Mucosa of rectum (tissue), 2 donors: ENCODE data around the gene TUBA1A.
"Not testable (repeated sequence)": the region's sequence is repeated elsewhere in the genome, so short reads cannot be mapped to it uniquely, and the experiment has no call there.

ENCODE experiments used
- H3K27ac ChIP-seq, 2 donors: one replicate each; pipeline ENCODE4 v1.7.0; 2013; ENCODE audit warnings: inconsistent platforms in 2 of 2, low read depth in 2 of 2, low read length in 2 of 2
- H3K27me3 ChIP-seq, 2 donors: one replicate each; pipeline ENCODE4 v1.7.0; 2013; ENCODE audit warnings: low read length in 2 of 2; ENCODE audit not compliant: control insufficient read depth in 2 of 2, insufficient read depth in 2 of 2
- H3K36me3 ChIP-seq, 2 donors: one replicate each; pipeline ENCODE4 v1.7.0; 2013; ENCODE audit warnings: low read length in 2 of 2; ENCODE audit not compliant: control insufficient read depth in 2 of 2, insufficient read depth in 2 of 2
- H3K4me1 ChIP-seq, 2 donors: one replicate each; pipeline ENCODE4 v1.7.0; 2013; ENCODE audit warnings: low read length in 2 of 2, mild to moderate bottlenecking in 1 of 2; ENCODE audit not compliant: control insufficient read depth in 2 of 2, insufficient read depth in 2 of 2
- H3K4me3 ChIP-seq, 2 donors: one replicate each; pipeline ENCODE4 v1.7.0; 2013; ENCODE audit warnings: low read length in 2 of 2
- H3K9ac ChIP-seq, 2 donors: one replicate each; pipeline ENCODE4 v1.7.0; 2013; ENCODE audit warnings: low read length in 2 of 2, low read depth in 1 of 2, mild to moderate bottlenecking in 1 of 2
- H3K9me3 ChIP-seq, 2 donors: one replicate each; pipeline ENCODE4 v1.7.0; 2013; ENCODE audit warnings: low read length in 2 of 2; ENCODE audit not compliant: control insufficient read depth in 2 of 2
- donor health status: healthy.
- donor health status: Normal muscosa, but diverticular disease.

TUBA1A gene

DNA sequence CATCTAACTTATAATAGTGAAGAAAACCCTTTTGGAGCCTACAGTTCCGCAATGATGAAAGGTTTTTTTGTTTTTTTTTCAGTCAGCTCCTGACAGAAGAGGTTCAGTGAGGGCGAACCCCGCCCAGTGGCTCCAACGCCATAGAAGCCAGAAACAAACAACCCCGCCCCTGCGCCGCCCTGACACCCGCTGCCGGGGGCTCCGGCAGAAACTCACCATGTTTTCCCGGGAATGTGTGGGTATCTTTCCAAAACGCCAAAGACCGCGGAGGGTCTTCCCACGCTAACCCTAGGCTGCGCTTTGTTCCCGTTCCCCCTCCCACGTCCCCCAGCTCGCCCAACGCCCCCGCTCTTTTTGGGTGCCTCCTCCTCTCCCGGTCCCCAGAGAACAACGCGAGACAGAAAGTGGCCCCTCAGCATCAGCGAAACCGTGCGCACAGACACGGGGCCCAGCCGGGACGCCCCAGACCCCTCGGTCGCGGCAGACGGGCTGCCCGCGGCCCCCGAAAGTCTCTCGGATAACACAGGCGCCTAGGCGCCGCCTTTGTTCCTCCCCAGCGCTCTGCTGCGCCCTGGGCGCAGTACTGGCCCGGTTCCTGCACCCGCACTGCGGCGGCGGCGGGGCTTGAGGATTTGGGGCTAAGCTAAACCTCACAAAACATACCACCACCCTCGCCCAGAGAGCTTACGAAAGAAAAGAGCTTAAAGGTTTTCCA lies 522 bp downstream of the TUBA1A start:
- no peaks in the 10 kb centered on the region for H3K27me3 ChIP-seq
- H3K4me1 ChIP-seq, result peaks cover 0 to 4% of the 10 kb centered on the region in 2 donors
- peak overlapping the region; percentile 89 to 97 for H3K27ac ChIP-seq
- H3K36me3 ChIP-seq, result peaks cover 0 to 2% of the 10 kb centered on the region in 2 donors
- no peaks in the 10 kb centered on the region for H3K9me3 ChIP-seq
- H3K9ac ChIP-seq, result peak overlapping the region; percentile 85
- peak overlapping the region; percentile 74 to 85 for H3K4me3 ChIP-seq

DNA sequence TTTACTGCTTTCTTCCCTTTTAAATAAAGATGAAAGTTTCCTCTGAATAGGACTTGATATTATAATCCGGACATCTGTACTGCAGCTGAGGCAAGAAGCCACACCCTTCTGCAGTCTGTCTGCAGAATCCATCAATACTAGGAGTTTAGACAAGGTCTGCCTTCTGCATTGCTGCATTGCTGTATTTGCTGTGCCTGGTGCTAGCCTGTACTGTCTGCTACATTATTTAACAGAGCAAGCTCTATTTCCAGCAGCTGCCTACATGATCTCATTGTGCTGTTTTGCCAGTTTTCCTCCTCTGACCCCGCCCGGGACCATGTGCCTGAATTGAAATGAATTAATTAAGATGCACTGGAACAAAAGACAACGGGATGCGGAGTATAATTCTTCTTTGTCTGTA lies 1.7 kb downstream of the TUBA1A start:
- H3K4me1 ChIP-seq, result peaks cover 0 to 4% of the 10 kb centered on the region in 2 donors
- no peaks in the 10 kb centered on the region for H3K9me3 ChIP-seq
- peak overlapping the region; percentile 89 to 97 for H3K27ac ChIP-seq
- no peak overlapping the region for H3K9ac ChIP-seq
- peaks cover 0 to 2% of the 10 kb centered on the region in 2 donors for H3K36me3 ChIP-seq
- H3K4me3 ChIP-seq, result peak overlapping the region; percentile 37 to 85
- no peaks in the 10 kb centered on the region for H3K27me3 ChIP-seq

DNA sequence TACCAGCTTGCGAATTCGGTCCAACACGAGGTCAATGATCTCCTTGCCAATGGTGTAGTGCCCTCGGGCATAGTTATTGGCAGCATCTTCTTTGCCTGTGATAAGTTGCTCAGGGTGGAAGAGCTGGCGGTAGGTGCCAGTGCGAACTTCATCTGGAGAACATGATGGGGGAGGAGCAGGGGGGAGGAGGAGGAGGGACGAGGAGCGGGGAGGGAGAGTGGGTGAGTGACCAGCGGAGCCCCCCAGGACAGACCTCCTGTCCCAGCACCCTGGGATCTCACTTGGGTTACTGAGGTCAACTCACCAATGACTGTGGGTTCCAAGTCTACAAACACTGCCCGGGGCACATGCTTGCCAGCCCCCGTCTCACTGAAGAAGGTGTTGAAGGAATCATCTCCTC lies 2.6 kb downstream of the TUBA1A start:
- H3K27me3 ChIP-seq, H3K4me1 ChIP-seq, H3K27ac ChIP-seq, H3K9ac ChIP-seq, H3K9me3 ChIP-seq, H3K36me3 ChIP-seq, H3K4me3 ChIP-seq: not testable (repeated sequence)

DNA sequence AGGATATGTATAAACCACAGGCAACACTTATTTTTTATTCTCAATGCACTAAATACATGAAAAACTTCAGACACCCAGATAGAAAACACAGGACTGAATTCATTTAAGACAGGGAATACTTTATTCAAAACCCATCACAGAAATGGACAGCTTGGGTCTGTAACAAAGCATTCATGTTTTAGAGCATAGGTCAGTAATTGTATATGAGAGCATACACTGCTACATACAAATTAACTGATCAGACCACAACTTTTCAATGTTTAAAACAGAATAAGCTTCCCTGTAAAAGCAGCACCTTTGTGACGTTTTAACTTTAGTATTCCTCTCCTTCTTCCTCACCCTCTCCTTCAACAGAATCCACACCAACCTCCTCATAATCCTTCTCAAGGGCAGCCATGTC lies 4.2 kb downstream of the TUBA1A start:
- not testable (repeated sequence) for H3K27ac ChIP-seq, H3K4me3 ChIP-seq, H3K27me3 ChIP-seq, H3K9me3 ChIP-seq, H3K4me1 ChIP-seq, H3K36me3 ChIP-seq, H3K9ac ChIP-seq

DNA sequence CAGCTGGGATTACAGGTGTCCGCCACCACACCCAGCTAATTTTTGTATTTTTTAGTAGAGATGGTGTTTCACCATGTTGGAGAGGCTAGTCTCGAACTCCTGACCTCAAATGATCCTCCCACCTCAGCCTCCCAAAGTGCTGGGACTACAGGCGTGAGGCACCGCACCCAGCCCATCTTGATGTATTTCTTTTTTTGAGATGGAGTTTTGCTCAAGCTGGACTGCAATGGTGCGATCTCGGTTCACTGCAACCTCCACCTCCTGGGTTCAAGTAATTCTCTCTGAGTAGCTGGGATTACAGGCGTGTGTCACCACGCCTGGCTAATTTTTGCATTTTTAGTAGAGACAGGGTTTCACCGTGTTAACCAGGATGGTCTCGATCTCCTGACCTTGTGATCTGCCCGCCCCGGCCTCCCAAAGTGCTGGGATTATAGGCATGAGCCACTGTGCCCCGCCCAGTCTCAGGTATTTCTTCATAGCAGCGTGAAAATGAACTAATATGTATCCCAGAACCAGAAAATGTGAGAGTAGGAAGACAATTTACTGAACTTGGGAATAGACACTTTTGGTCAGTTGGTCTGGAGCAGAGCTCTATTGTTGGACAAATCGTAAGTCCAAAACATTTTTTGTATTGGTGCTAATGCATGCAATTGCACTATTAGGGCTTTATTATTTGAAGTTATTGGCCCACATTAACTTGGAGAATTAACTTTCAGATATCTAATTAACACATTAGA lies 5.5 kb downstream of the TUBA1A start:
- not testable (repeated sequence) for H3K9me3 ChIP-seq, H3K27me3 ChIP-seq, H3K4me1 ChIP-seq, H3K27ac ChIP-seq, H3K4me3 ChIP-seq, H3K9ac ChIP-seq, H3K36me3 ChIP-seq

DNA sequence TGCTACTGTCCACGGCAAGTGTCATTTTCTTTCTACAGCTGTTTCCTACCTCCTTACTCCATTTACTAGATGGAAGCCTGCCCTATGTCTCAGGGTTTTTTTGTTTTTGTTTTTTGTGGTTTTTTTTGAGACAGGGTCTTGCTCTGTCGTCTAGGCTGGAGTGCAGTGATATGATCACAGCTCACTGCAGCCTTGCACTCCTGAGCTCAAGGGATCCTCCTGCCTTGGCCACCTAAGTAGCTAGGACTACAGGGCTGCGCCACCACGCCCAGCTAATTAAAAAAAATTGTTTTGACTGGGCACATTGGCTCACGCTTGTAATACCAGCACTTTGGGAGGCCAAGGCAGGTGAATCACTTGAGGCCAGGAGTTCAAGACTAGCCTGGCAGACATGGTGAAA lies 14.7 kb downstream of the TUBA1A start:
- H3K9me3 ChIP-seq, result no peaks in the 10 kb centered on the region
- no peak overlapping the region for H3K9ac ChIP-seq
- no peaks in the 10 kb centered on the region for H3K36me3 ChIP-seq
- H3K27me3 ChIP-seq, result no peaks in the 10 kb centered on the region
- no peak overlapping the region for H3K4me3 ChIP-seq
- H3K4me1 ChIP-seq, result no peaks in the 10 kb centered on the region
- H3K27ac ChIP-seq, result no peak overlapping the region

DNA sequence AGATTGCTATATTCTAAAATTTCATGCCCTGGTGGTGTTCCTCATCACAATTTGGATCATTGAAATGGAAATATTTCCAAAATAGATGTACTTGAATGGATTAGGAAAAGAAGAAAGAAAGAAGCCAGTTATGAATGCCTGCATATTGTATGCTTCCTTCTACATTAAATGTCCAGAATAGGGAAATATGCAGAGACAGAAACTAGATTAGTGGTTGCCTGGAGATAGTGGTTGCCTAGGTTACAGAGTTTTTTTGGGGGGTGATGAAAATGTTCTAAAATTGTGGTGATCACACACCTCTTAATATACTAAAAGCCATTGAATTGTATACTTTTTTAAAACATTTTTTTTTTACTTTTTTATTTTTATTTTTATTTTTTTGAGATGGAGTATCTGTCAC lies 18.0 kb downstream of the TUBA1A start:
- Histone ChIP-seq H3K27ac (no peak overlapping the region), H3K9me3 (no peaks in the 10 kb centered on the region), H3K4me3 (no peak overlapping the region), H3K27me3 (no peaks in the 10 kb centered on the region), H3K4me1 (no peaks in the 10 kb centered on the region), H3K9ac (no peak overlapping the region), H3K36me3 (no peaks in the 10 kb centered on the region)

DNA sequence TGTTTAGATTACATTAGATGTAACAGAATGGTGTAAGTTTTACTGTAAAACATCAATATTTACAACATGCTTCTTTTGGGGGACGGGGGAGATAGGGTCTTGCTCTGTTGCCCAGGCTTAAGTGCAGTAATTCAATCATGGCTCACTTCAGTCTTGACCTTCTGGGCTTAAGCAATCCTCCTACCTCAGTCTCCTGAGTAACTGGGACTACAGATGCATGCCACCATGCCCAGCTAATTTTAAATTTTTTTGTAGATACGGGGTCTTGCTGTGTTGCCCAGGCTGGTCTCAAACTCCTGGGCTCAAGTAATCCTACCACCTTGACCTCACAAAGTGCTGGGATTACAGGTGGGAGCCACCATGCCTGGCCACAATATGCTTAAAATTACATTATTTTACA lies 23.8 kb downstream of the TUBA1A start:
- Histone ChIP-seq H3K4me1 (no peaks in the 10 kb centered on the region), H3K27ac (no peak overlapping the region), H3K36me3 (no peaks in the 10 kb centered on the region)

DNA sequence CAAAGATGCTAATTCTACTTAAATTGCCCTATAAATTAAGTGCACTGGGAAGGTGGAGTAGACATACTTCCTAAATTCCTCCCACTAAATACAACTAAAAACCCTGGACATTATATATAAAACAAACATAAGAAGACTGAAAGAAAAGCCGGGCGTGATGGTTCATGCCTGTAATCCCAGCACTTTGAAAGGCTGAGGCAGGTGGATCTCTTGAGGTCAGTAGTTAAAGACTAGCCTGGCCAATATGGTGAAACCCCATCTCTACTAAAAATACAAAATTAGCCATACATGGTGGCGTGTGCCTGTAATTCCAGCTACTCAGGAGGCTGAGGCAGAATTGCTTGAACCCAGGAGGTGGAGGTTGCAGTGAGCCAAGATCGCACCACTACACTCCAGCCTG lies 27.0 kb downstream of the TUBA1A start:
- not testable (repeated sequence) for H3K27me3 ChIP-seq, H3K4me1 ChIP-seq, H3K36me3 ChIP-seq, H3K9ac ChIP-seq, H3K4me3 ChIP-seq, H3K27ac ChIP-seq, H3K9me3 ChIP-seq

More for the DNA sequence above, 23.8 kb downstream of the TUBA1A start:
- H3K9me3 ChIP-seq, result no peaks in the 10 kb centered on the region
- no peaks in the 10 kb centered on the region for H3K27me3 ChIP-seq
- no peak overlapping the region for H3K9ac ChIP-seq
- H3K4me3 ChIP-seq, result no peak overlapping the region

DNA sequence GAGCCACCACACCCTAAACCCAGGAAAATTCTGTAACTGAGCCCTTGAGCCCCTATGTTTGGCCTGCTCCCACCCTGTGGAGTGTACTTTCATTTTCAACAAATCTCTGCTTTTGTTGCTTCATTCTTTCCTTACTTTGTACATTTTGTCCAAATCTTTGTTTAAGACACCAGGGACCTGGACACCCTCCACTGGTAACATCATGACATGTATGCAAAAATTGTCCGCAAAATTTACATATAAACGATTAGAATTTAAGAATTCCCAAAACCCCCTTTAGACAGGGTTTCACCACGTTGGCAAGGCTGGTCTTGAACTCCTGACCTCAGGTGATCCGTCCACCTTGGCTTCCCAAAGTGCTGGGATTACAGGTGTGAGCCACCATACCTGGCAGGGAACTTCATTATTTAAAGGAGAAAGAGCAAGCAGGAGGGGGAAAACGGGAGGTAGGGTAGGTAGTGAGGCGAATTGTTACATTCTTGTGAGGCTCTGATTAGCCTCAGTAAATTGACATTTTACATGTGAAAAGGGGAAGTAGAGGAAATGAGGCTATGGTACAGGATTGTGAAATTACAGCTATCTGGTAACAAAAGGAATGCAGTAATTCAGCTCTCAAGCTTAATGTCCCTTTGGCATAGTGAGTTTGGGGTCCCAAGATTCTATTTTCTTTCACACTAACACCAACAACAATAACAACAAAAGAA lies 27.6 kb downstream of the TUBA1A start:
- no peaks in the 10 kb centered on the region for H3K9me3 ChIP-seq
- H3K27me3 ChIP-seq, result no peaks in the 10 kb centered on the region
- H3K36me3 ChIP-seq, result no peaks in the 10 kb centered on the region
- H3K4me3 ChIP-seq, result no peak overlapping the region
- no peaks in the 10 kb centered on the region for H3K4me1 ChIP-seq
- H3K27ac ChIP-seq, result no peak overlapping the region
- no peak overlapping the region for H3K9ac ChIP-seq
